GM13976 (cell line): ENCODE results near the gene TMEM273.
"Not testable (repeated sequence)": the region's sequence is repeated elsewhere in the genome, so short reads cannot be mapped to it uniquely, and the experiment has no call there.

ENCODE experiments used
- DNase-seq: peaks from one replicate; pipeline ENCODE4 v3.0.0; 2012; ENCODE audit warnings: low spot score
- CTCF ChIP-seq: IDR thresholded peaks from 2 replicates; pipeline ENCODE4 v1.5.1; 2012; ENCODE audit warnings: borderline replicate concordance, mild to moderate bottlenecking; ENCODE audit not compliant: insufficient read depth; ENCODE audit errors: extremely low read depth, missing control alignments, control extremely low read depth
- in situ Hi-C: fragments of 300-500 bp; cut with MboI; formaldehyde crosslinking; loops from one replicate; pipeline ENCODE4 v1.12.0; 2022; ENCODE audit warnings: low sequenced_read_pairs, mixed read lengths, inconsistent platforms; ENCODE audit not compliant: unreplicated experiment

Gene TMEM273

GRCh38 chr10:49207936-49208487 is 19.8 kb upstream of the TMEM273 start:
- DNase-seq, result no peak
- TF ChIP-seq CTCF, result no peak
- in situ Hi-C loops, result no loop called here

GRCh38 chr10:49207113-49207512 is 18.9 kb upstream of the TMEM273 start:
- TF ChIP-seq CTCF, result no peak
- DNase-seq, result no peak
- in situ Hi-C loops, result no loop called here

- TF ChIP-seq CTCF, result no peak
- in situ Hi-C loops, result no loop called here
- DNase-seq, result no peak
These were observed 17.0 kb upstream of the TMEM273 start for GRCh38 chr10:49205206-49205605.

- in situ Hi-C loops, result no loop called here
- no peak for TF ChIP-seq CTCF
- no peak for DNase-seq
These were observed 15.9 kb upstream of the TMEM273 start for GRCh38 chr10:49204119-49204518.

- in situ Hi-C loops, result no loop called here
- no peak for TF ChIP-seq CTCF
- no peak for DNase-seq
These were observed 14.1 kb upstream of the TMEM273 start for GRCh38 chr10:49202266-49202665.

- DNase-seq, result no peak
- in situ Hi-C loops, result no loop called here
- TF ChIP-seq CTCF, result no peak
These were observed 12.7 kb upstream of the TMEM273 start for GRCh38 chr10:49200854-49201253.

GRCh38 chr10:49197171-49197570 is 9.0 kb upstream of the TMEM273 start:
- no peak for DNase-seq
- in situ Hi-C loops, result no loop called here
- TF ChIP-seq CTCF, result no peak

GRCh38 chr10:49195864-49196263 is 7.7 kb upstream of the TMEM273 start:
- DNase-seq, in situ Hi-C loops: not testable (repeated sequence)
